Osteocyte (in vitro differentiated cells): ENCODE data around the gene SNX5. TPM values are rescaled to one million over a fixed set of nuclear protein-coding genes. Genes with fewer than 3 reads are reported as not detected.

ENCODE experiments used
- DNase-seq: peaks from one replicate; pipeline ENCODE4 v3.0.0; 2021; ENCODE audit warnings: mixed read lengths; ENCODE audit not compliant: unreplicated experiment; ENCODE audit errors: extremely low spot score
- H3K27ac Mint-ChIP-seq: one replicate; pipeline ENCODE4 v1.8.0; 2021; ENCODE audit warnings: mild to moderate bottlenecking, mixed read lengths; ENCODE audit not compliant: unreplicated experiment
- H3K27me3 Mint-ChIP-seq: one replicate; pipeline ENCODE4 v1.8.0; 2021; ENCODE audit warnings: mixed read lengths; ENCODE audit not compliant: unreplicated experiment
- H3K36me3 Mint-ChIP-seq: one replicate; pipeline ENCODE4 v1.8.0; 2021; ENCODE audit warnings: mixed read lengths; ENCODE audit not compliant: unreplicated experiment
- H3K4me1 Mint-ChIP-seq: one replicate; pipeline ENCODE4 v1.8.0; 2021; ENCODE audit warnings: mixed read lengths; ENCODE audit not compliant: unreplicated experiment
- H3K4me3 Mint-ChIP-seq: one replicate; pipeline ENCODE4 v1.8.0; 2021; ENCODE audit warnings: mild to moderate bottlenecking, moderate library complexity, mixed read lengths; ENCODE audit not compliant: unreplicated experiment
- H3K9me3 Mint-ChIP-seq: one replicate; pipeline ENCODE4 v1.8.0; 2021; ENCODE audit warnings: mixed read lengths; ENCODE audit not compliant: unreplicated experiment
- CTCF ChIP-seq: fragments of 200-600 bp; sonication (generic); IDR thresholded peaks from 2 replicates; pipeline ENCODE4 v1.5.0; 2021; ENCODE audit warnings: antibody characterized with exemption, mild to moderate bottlenecking, moderate library complexity
- total RNA-seq: library from RNA; stranded (reverse); gene quantifications from 2 replicates; pipeline ENCODE4 v1.2.1, GENCODE V29; 2021

The SNX5 gene
- total RNA-seq, 1 donor from 2014 or later = 147 TPM

- Mint-ChIP-seq H3K36me3 (peaks cover 76% of the 10 kb centered on the region), H3K27ac (peak overlapping the region; percentile 16), H3K4me3 (no peak overlapping the region), H3K4me1 (peaks cover 12% of the 10 kb centered on the region), H3K9me3 (no peaks in the 10 kb centered on the region), H3K27me3 (no peaks in the 10 kb centered on the region)
- DNase-seq = no peak
- no peak for TF ChIP-seq CTCF
These were observed 23.6 kb downstream of the SNX5 start for GRCh38 chr20:17944854-17945474.

GRCh38 chr20:17943343-17943742 is 25.3 kb downstream of the SNX5 start:
- Mint-ChIP-seq H3K36me3 (peaks cover 61% of the 10 kb centered on the region), H3K9me3 (no peaks in the 10 kb centered on the region), H3K4me1 (peaks cover 27% of the 10 kb centered on the region), H3K27me3 (no peaks in the 10 kb centered on the region), H3K27ac (no peak overlapping the region), H3K4me3 (no peak overlapping the region)
- TF ChIP-seq CTCF = no peak
- no peak for DNase-seq

GRCh38 chr20:17941826-17942196 is 26.8 kb downstream of the SNX5 start:
- no peak for DNase-seq
- no peak overlapping the region for H3K4me3 Mint-ChIP-seq
- TF ChIP-seq CTCF = no peak
- H3K36me3 Mint-ChIP-seq = peaks cover 46% of the 10 kb centered on the region
- H3K27ac Mint-ChIP-seq = no peak overlapping the region
- H3K27me3 Mint-ChIP-seq = no peaks in the 10 kb centered on the region
- H3K9me3 Mint-ChIP-seq = no peaks in the 10 kb centered on the region
- peaks cover 43% of the 10 kb centered on the region for H3K4me1 Mint-ChIP-seq

- Mint-ChIP-seq H3K9me3 (no peaks in the 10 kb centered on the region), H3K36me3 (peaks cover 41% of the 10 kb centered on the region), H3K27ac (no peak overlapping the region), H3K4me3 (no peak overlapping the region), H3K27me3 (no peaks in the 10 kb centered on the region), H3K4me1 (peaks cover 48% of the 10 kb centered on the region)
- no peak for DNase-seq
- no peak for TF ChIP-seq CTCF
These were observed 27.3 kb downstream of the SNX5 start for GRCh38 chr20:17941087-17941825.

- Mint-ChIP-seq H3K27me3 (no peaks in the 10 kb centered on the region), H3K4me3 (no peak overlapping the region), H3K4me1 (peaks cover 57% of the 10 kb centered on the region), H3K9me3 (no peaks in the 10 kb centered on the region), H3K27ac (no peak overlapping the region), H3K36me3 (peaks cover 33% of the 10 kb centered on the region)
- no peak for TF ChIP-seq CTCF
- no peak for DNase-seq
These were observed 28.2 kb downstream of the SNX5 start for GRCh38 chr20:17940224-17940971.
